ENCODE data around the gene STOM.

Gene STOM

GRCh38 chr9:121380846-121381245 lies 10.8 kb upstream of the STOM start:
- TF ChIP-seq CTCF (conservative IDR thresholded peaks at IDR 0.05) = no peak
- no peak for TF ChIP-seq ZFX (IDR thresholded peaks at IDR 0.05)
- no peak overlapping the region for H3K27ac ChIP-seq

- TF ChIP-seq ZFX (IDR thresholded peaks at IDR 0.05) = no peak
- peak; percentile 59 for TF ChIP-seq CTCF (conservative IDR thresholded peaks at IDR 0.05)
- H3K27ac ChIP-seq = no peak overlapping the region
Measured at GRCh38 chr9:121376214-121376830, 6.3 kb upstream of the STOM start.

- TF ChIP-seq CTCF (conservative IDR thresholded peaks at IDR 0.05) (no peak), ZFX (IDR thresholded peaks at IDR 0.05) (no peak)
- no peak overlapping the region for H3K27ac ChIP-seq
Measured at GRCh38 chr9:121373011-121373729, 3.1 kb upstream of the STOM start.

GRCh38 chr9:121372239-121373010 lies 2.4 kb upstream of the STOM start:
- no peak overlapping the region; the same call in 1 of the 2 replicates for H3K27ac ChIP-seq

GRCh38 chr9:121371495-121372061 lies 1.5 kb upstream of the STOM start:
- H3K27ac ChIP-seq = no peak overlapping the region
- no peak for TF ChIP-seq ZFX (IDR thresholded peaks at IDR 0.05)
- no peak for TF ChIP-seq CTCF (conservative IDR thresholded peaks at IDR 0.05)

More at GRCh38 chr9:121372239-121373010, 2.4 kb upstream of the STOM start:
- TF ChIP-seq CTCF (conservative IDR thresholded peaks at IDR 0.05) = no peak
- TF ChIP-seq ZFX (IDR thresholded peaks at IDR 0.05) = no peak

GRCh38 chr9:121368745-121369144 lies 1.3 kb downstream of the STOM start:
- H3K27ac ChIP-seq = no peak overlapping the region
- TF ChIP-seq ZFX (IDR thresholded peaks at IDR 0.05) (no peak), CTCF (conservative IDR thresholded peaks at IDR 0.05) (no peak)

Measured in C4-2B (cell line).